OCI-LY3 (cell line): ENCODE data around the gene CDHR5.

Experiments used
- H2AFZ ChIP-seq: fragments of 200-600, 300-600 bp; shearing (Covaris generic); 2 replicates; pipeline ENCODE4 v1.6.0; 2014; ENCODE audit warnings: antibody characterized with exemption, low read depth, low read length
- H3K27ac ChIP-seq: fragments of 200-600, 300-600 bp; sonication (generic); 2 replicates; pipeline ENCODE4 v1.5.1; 2014; ENCODE audit warnings: mild to moderate bottlenecking, low read length, moderate library complexity, mixed read lengths
- H3K27me3 ChIP-seq: fragments of 200-600, 300-600 bp; sonication (generic); 2 replicates; pipeline ENCODE4 v1.6.1; 2014; ENCODE audit warnings: low read depth, low read length, mixed read lengths
- H3K36me3 ChIP-seq: fragments of 200-600, 300-600 bp; sonication (generic); replicated peaks from 2 replicates; pipeline ENCODE3; 2014; ENCODE audit warnings: low read depth, low read length, mixed read lengths
- H3K4me1 ChIP-seq: fragments of 300-600, 200-600 bp; sonication (generic); 2 replicates; pipeline ENCODE4 v1.6.1; 2014; ENCODE audit warnings: low read length, mixed read lengths
- H3K4me2 ChIP-seq: fragments of 200-600, 300-600 bp; sonication (generic); 2 replicates; pipeline ENCODE4 v1.6.1; 2014; ENCODE audit warnings: low read length, mixed read lengths
- H3K4me3 ChIP-seq: fragments of 300-600, 200-600 bp; sonication (generic); 2 replicates; pipeline ENCODE4 v1.5.1; 2014; ENCODE audit warnings: antibody characterized with exemption, mild to moderate bottlenecking, low read length, moderate library complexity
- H3K79me2 ChIP-seq: fragments of 300-600, 200-600 bp; shearing (Covaris generic); 2 replicates; pipeline ENCODE4 v1.6.1; 2014; ENCODE audit warnings: mild to moderate bottlenecking, low read length, mixed read lengths
- H3K9ac ChIP-seq: fragments of 300-600, 200-600 bp; shearing (Covaris generic); 2 replicates; pipeline ENCODE4 v1.6.0; 2014; ENCODE audit warnings: mild to moderate bottlenecking, low read length, moderate library complexity
- H3K9me3 ChIP-seq: fragments of 200-600, 300-600 bp; shearing (Covaris generic); 2 replicates; pipeline ENCODE4 v1.6.1; 2014; ENCODE audit warnings: low read length, mixed read lengths; ENCODE audit not compliant: insufficient read depth
- H4K20me1 ChIP-seq: fragments of 200-600, 300-600 bp; sonication (generic); 2 replicates; pipeline ENCODE4 v1.6.1; 2016; ENCODE audit warnings: low read length, mixed read lengths; ENCODE audit not compliant: insufficient read depth
- EZH2phosphoT487 ChIP-seq: fragments of 200-600 bp; shearing (Covaris generic); IDR thresholded peaks from 2 replicates; pipeline ENCODE4 v1.6.1; 2018; ENCODE audit warnings: antibody characterized with exemption, mixed run types, low read depth
- TF ChIP-seq, protein P1 (sequence below): fragments of 200-600, 300-600 bp; sonication (generic); IDR thresholded peaks from 2 replicates; pipeline ENCODE4 v1.5.1; 2014; ENCODE audit warnings: antibody characterized with exemption, low read length, low read depth

The CDHR5 gene

DNA sequence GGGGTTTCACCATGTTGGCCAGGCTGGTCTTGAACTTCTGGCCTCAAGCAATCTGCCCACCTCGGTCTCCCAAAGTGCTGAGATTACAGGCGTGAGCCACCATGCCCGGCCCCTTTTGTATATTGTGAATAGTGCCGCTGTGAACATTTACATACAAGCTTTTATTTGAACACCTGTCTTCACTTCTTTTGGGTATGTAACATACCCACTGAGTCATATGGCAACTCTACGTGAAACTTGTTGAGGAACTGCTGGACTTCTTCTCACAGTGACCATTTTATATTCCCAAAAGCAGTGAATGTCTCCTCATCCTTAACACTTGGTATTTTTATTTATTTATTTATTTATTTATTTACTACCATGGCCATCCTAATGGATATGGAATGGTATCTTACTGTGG lies 6.1 kb upstream of the CDHR5 start:
- Histone ChIP-seq H3K27ac (no peak overlapping the region), H3K4me3 (no peak overlapping the region), H3K79me2 (no peaks in the 10 kb centered on the region), H2AFZ (no peak overlapping the region), H3K9me3 (no peaks in the 10 kb centered on the region), H3K4me1 (peaks cover 27% of the 10 kb centered on the region), H4K20me1 (no peaks in the 10 kb centered on the region), H3K36me3 (no peaks in the 10 kb centered on the region), H3K4me2 (peak overlapping the region; percentile 14; the same call in 1 of the 2 replicates), H3K27me3 (no peaks in the 10 kb centered on the region), H3K9ac (no peak overlapping the region)
- no peak for TF ChIP-seq EZH2phosphoT487
- TF ChIP-seq, protein P1, sequence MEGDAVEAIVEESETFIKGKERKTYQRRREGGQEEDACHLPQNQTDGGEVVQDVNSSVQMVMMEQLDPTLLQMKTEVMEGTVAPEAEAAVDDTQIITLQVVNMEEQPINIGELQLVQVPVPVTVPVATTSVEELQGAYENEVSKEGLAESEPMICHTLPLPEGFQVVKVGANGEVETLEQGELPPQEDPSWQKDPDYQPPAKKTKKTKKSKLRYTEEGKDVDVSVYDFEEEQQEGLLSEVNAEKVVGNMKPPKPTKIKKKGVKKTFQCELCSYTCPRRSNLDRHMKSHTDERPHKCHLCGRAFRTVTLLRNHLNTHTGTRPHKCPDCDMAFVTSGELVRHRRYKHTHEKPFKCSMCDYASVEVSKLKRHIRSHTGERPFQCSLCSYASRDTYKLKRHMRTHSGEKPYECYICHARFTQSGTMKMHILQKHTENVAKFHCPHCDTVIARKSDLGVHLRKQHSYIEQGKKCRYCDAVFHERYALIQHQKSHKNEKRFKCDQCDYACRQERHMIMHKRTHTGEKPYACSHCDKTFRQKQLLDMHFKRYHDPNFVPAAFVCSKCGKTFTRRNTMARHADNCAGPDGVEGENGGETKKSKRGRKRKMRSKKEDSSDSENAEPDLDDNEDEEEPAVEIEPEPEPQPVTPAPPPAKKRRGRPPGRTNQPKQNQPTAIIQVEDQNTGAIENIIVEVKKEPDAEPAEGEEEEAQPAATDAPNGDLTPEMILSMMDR = no peak

DNA sequence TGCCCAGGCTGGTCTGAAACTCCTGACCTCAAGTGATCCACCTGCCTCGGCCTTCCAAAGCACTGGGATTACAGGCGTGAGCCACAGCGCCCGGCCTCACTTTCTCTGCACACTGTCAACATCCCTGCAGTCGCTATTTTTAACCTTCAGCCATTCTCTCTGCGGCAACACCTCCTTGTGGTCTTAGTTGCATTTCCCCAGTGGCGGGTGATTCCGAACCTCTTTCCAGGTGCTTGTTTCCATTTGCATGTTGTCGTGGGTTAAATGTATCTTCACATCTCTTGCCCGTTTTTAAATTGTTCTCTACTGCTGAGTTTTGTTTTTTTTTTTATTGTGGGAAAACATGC lies 4.5 kb upstream of the CDHR5 start:
- H3K9ac ChIP-seq = no peak overlapping the region
- no peaks in the 10 kb centered on the region for H3K79me2 ChIP-seq
- peak overlapping the region; percentile 59 for H3K4me2 ChIP-seq
- H3K27ac ChIP-seq = no peak overlapping the region
- no peaks in the 10 kb centered on the region for H3K9me3 ChIP-seq
- no peak overlapping the region for H2AFZ ChIP-seq
- TF ChIP-seq, protein P1 = peak; percentile 39
- no peak for TF ChIP-seq EZH2phosphoT487
- peaks cover 27% of the 10 kb centered on the region for H3K4me1 ChIP-seq
- peak overlapping the region; percentile 26 for H3K4me3 ChIP-seq
- H3K36me3 ChIP-seq = no peaks in the 10 kb centered on the region
- no peaks in the 10 kb centered on the region for H4K20me1 ChIP-seq
- H3K27me3 ChIP-seq = no peaks in the 10 kb centered on the region

DNA sequence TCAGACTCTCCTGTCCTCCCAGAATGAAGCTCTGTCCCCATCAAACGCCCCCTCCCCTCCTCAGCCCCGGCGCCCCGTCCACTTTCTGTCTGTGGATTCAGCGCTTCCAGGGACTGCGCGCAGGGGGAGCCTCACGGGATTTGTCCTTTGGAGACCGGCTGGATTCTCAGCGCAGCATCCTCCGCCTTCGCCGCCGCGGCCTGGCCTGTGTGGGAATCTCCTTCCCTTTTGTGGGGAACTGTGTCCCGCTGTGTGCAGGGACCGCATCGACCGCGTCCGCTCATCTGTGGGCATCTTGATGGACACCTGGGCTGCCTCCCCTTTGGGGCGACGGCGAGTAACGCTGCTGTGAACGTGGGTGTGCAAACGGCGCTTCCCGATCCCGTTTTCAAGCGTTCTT lies 3.3 kb upstream of the CDHR5 start:
- no peaks in the 10 kb centered on the region for H3K27me3 ChIP-seq

DNA sequence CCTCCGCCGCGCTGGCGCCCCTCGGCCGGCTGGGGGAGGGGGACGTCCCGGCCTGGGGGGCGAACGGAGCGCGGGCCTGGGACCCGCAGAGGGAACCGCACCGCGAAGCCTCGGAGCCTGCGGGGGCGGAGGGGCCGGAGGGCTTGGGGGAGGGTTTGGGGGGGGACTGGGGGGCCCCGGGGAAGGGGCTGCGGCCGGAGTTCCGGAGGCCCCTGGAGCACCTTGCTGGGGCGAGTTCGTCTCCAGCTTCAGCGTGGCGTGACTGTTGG lies 2.5 kb upstream of the CDHR5 start:
- H3K27me3 ChIP-seq = no peaks in the 10 kb centered on the region
- H3K4me3 ChIP-seq = no peak overlapping the region
- H4K20me1 ChIP-seq = no peaks in the 10 kb centered on the region
- no peak overlapping the region for H3K27ac ChIP-seq
- no peak overlapping the region for H3K9ac ChIP-seq
- H3K4me2 ChIP-seq = no peak overlapping the region
- H3K36me3 ChIP-seq = no peaks in the 10 kb centered on the region
- no peak overlapping the region for H2AFZ ChIP-seq
- no peak for TF ChIP-seq EZH2phosphoT487
- TF ChIP-seq, protein P1 = no peak
- H3K9me3 ChIP-seq = no peaks in the 10 kb centered on the region
- H3K79me2 ChIP-seq = no peaks in the 10 kb centered on the region
- peaks cover 27% of the 10 kb centered on the region for H3K4me1 ChIP-seq

More for the DNA sequence above, 3.3 kb upstream of the CDHR5 start:
- H3K36me3 ChIP-seq = no peaks in the 10 kb centered on the region
- peaks cover 27% of the 10 kb centered on the region for H3K4me1 ChIP-seq
- no peak overlapping the region for H3K27ac ChIP-seq
- no peak overlapping the region for H3K4me3 ChIP-seq
- 0 out of 2 replicates have a peak overlapping the region, but pooled peaks have one; percentile 59 for H3K4me2 ChIP-seq
- no peaks in the 10 kb centered on the region for H4K20me1 ChIP-seq
- no peak for TF ChIP-seq EZH2phosphoT487
- TF ChIP-seq, protein P1 = no peak
- no peak overlapping the region for H3K9ac ChIP-seq
- no peaks in the 10 kb centered on the region for H3K79me2 ChIP-seq
- no peaks in the 10 kb centered on the region for H3K9me3 ChIP-seq
- H2AFZ ChIP-seq = no peak overlapping the region
